Epithelial cell of prostate (primary cell): Measurements from ENCODE around the gene PPM1B.
A peak's percentile ranks its signal among the peaks of the same experiment; 100 is the strongest.
"Not testable (repeated sequence)": the region's sequence is repeated elsewhere in the genome, so short reads cannot be mapped to it uniquely, and the experiment has no call there.

Source experiments
- DNase-seq: peaks from one replicate; pipeline ENCODE4 v3.0.0-alpha.2; 2011; ENCODE audit warnings: low read depth, low spot score
- H3K27ac ChIP-seq: fragments of 450-650 bp; 2 replicates; pipeline ENCODE4 v1.5.1; 2017; ENCODE audit warnings: mild to moderate bottlenecking

PPM1B gene

DNA sequence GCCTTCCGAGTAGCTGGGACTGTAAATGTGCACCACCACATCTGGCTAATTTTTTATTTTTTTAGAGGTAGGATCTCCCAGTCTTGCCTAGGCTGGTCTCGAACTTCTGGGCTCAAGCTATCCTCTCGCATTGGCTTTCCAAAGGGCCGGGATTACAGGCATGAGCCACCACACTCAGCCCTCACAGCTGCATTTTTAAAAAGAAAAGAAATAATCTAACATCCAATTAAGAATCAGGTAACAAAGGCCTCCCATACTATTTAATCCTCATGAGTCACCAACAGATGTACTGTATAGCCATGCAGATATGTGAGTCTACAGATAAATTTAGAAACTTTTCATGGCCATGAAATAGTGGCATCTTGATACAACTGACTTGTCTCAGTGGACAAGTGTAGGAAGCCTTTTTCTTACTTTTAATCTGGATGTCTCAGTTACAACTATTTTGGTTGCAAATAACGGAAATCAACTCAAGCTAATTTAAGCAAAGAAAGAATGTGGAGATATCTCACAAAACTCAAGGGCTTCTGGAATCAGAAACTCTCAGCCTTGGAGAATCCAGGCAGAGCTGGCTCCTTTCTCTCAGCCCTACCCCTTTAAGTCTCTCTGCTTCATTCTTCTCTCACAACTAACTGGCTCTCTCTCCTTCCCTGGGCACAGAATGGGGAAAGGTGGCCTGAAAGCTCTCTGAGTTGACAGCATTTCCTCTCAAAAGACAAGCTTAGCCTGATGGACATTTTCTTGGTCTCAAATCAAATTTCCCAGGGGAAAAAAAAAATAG lies 12.8 kb upstream of the PPM1B start:
- DNase-seq = no peak
- no peak overlapping the region for H3K27ac ChIP-seq

DNA sequence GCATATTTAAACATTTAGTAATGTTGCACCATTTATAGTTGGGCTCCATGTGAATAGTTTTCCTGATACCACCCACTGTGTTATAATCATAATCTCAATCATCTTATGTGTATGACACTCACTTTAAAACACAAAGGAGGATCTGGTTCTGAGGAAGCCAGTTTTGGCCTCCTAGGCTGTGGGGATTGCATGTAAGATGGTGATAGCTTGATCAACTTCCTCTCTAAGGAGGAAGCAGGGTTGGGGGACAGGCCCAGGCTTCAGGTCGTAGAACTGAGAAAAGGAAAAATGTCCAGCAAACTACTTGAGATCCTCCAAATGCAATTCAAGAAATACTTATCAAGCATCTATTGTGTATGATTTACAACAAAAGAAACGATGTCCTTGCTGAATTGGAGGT lies 4.9 kb upstream of the PPM1B start:
- no peak overlapping the region for H3K27ac ChIP-seq
- DNase-seq = no peak

DNA sequence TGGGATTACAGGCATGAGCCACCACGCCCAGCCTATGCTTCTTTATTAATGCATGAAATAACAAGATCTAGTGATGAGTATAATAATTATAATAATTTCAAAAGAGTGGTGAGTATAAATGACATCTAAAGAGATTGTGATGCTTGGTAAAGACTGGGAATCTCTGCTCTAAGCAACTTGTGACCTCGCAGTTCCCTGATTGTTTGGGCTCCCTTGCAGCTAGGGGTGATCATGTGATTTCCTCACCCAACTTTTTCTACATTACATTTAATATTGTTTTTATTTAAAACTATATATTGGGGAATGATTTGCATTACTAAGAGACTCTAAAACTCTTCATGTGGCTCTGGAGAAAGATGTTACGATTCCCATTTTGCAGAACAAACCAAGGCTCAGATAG lies 4.1 kb upstream of the PPM1B start:
- no peak for DNase-seq
- no peak overlapping the region for H3K27ac ChIP-seq

DNA sequence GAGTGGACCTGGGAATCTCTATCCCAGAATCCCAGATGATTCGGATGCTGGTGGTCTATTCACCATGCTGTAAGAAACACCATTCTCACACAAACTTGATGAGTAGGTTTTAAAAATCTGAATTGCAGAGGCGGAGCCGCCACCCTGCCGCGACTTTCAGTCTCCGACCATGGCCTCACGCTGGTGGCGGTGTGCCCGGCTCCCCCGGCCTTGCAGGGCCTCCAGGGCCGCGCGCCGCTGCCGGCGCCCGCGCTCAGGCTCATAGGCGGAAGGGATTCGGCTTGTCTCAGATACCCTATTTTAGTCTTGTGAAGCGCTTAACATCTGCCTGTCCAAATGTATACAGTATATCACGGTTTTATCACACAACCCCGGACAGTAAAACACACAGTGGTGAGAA lies 2.6 kb upstream of the PPM1B start:
- no peak for DNase-seq
- no peak overlapping the region for H3K27ac ChIP-seq

DNA sequence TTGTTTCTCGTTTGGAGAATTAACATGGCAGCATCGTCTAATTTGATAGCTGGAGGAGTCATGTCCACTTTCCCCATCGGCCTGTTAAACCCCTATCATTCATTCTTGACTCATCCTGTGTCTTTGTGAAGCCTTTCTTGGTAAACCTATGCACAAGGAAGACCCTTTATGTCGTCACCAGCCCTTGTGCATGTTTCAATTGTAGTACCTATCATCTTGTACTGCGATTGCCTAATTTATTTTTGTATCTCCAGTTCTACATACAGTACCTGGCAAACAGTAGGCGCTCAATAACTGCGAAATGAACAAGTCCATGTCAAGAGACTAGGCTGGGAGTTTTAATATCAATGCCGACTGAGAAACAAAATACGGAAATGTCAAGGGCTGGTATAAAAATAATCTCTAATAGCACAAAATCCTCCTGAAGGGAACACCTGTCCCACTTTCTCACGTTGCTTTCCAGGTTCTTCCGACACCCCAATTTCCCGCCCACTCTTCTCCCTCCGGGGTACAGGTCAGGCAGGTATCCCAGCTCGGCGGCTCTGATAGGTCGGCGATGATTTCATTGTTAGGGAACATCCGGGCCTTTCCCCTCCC lies 1.3 kb upstream of the PPM1B start:
- no peak for DNase-seq
- peak overlapping the region; percentile 89 for H3K27ac ChIP-seq

DNA sequence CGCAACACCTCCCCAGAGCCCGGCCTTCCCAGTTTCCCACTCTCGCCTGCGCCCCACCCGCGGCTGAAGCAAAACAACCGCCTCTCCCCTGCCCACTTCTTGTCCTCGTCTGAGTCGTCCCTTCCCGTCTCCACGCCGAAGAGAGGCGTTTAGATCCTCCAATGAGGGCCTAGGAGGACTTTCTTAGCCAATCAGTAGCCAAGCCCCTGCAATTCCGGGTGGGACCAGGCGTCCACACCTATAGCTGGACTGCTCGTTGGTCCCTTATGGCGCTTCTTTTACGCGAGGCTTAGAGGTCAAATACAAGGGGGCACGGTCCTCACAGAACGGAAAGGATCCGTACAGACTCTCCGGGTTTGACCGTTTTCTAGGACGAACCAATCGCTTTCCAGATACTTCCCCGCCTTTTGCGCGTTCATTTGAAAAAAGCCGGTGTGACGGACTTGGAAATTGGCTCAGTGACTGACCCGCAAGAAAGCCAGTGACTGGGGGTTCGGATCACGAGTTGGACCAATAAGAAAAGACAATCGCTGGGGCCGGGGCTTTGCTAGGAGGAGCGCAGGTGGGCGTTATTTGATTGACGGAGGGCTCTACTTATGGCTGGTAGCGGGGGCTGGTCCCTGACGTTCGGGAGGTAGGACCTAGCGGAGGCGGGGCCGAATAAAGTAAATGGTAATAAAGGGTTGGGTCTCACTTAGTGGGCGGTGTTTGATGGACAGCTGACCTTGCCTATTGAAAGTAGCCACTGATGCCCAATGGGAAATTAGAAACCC lies 581 bp upstream of the PPM1B start:
- H3K27ac ChIP-seq = peak overlapping the region; percentile 89
- peak; percentile 99 for DNase-seq

DNA sequence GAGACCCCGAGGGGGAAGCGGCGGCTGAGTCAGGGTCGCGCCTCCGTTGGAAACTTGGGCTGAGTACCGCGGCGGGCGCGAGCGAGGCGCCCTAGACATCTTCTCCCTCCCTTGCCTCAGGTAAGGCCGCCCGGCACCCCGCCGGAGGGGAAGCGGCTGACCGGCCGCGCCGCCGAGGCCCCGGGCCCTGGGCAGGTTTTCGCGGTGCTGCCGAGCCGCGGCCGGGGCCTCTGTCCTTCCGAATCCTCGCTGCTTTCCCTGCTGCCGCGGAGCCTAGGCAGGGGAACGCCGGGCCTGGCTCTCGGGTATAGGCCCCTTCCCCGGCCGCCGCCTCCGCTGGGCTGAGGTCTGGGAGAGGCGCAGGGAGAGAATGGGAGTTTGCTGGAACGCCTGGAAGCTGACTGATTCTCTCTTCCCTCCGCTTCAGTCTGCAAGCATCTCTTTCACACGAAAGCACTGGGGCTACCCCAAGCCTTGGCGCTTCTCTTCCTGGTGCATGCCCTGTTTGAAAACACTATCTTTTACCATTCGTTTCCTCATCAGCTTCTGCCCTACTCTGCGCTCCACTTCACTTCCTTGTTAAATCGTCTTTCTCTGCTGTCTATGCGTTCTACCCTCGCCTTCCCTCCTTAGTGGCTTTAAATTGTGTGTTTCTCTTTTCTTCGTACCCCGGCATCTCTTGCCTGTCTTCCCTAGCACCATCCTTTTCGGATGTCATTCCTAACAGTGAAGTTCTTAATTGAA lies 652 bp downstream of the PPM1B start:
- DNase-seq = no peak
- H3K27ac ChIP-seq = peak overlapping the region; percentile 89

DNA sequence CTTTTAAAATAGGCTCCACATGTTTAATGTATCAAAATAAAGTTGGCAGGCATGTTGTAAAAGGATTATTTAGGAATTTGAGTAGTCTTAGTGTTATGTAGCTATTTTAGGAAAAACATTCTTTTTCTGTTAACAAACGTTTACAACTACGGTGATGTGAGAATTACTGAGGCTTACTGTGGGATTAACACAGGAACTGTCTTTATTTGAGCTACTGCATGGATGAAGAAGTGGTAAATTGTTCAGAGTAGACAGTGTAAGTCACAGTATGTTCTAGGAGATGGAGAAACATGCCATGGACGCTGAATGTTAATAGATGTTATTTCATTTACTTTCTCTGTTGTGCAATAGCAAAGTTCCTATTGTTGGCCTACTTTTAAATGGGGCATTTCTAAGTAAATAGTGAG lies 1.6 kb downstream of the PPM1B start:
- no peak for DNase-seq
- H3K27ac ChIP-seq = peak overlapping the region; percentile 89

DNA sequence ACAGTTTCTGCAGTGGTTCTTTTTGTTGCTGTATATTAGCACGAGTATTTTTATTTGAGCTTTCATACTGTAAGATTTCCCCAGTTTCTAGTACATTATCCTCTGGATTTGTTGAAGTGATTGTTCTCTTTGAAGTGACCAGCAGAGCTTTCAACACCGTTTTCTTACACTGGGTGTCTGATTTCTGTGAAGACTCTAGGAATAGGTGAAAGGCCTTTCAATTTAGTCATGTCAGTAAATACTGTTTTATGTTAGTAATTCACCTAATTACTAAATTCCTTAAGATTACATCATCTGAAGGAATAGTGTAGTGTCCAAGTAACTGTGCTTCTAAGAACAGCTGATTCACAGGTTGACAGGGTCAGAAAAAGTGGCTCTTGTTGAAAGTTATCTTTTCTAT lies 2.3 kb downstream of the PPM1B start:
- DNase-seq = no peak
- H3K27ac ChIP-seq = peak overlapping the region; percentile 89

DNA sequence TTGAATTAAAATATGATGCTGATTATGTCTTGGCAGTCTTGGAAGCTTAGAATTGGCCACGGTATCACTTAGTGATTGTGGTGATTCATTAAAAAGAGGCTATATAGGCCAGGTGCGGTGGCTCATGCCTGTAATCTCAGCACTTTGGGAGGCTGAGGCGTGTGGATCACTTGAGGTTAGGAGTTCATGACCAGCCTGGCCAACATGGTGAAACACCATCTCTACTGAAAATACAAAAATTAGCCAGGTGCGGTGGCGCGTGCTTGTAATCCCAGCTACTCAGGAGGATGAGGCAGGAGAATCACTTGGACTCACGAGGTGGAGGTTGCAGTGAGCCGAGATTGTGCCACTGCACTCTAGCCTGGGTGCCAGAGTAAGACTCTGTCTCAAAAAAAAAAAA lies 2.8 kb downstream of the PPM1B start:
- DNase-seq = not testable (repeated sequence)
- peak overlapping the region; percentile 89 for H3K27ac ChIP-seq

DNA sequence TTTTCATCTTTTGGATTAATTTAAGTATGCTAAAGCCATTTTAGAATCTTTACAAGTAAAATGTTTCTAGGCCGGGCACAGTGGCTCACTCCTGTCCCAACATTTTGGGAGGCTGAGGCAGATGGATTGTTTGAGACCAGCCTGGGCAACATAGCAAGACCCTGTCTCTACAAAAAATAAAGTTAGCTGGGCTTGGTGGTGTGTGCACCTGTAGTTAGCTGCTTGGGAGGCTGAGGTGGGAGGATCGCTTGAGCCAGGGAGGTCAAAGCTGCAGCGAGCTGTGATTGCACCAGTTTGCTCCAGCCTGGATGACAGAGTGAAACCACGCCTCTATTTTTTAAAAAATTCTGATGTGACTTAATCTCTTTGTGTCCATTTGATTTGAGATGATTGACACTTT lies 3.9 kb downstream of the PPM1B start:
- no peak for DNase-seq
- H3K27ac ChIP-seq = no peak overlapping the region

DNA sequence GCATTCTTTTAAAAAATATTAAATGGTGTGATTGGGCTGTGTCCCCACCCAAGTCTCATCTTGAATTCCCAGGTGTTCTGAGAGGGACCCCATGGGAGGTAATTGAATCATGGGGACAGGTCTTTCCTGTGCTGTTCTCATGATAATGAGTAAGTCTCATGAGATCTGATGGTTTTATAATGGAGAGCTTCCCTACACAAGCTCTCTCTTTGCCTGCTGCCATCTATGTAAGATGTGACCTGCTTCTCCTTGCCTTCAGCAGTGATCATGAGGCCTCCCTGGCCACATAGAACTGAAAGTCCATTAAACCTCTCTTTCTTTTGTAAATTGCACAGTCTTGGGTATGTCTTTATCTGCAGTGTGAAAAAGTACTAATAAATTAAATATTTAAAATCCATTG lies 10.3 kb downstream of the PPM1B start:
- DNase-seq = no peak
- no peak overlapping the region for H3K27ac ChIP-seq

DNA sequence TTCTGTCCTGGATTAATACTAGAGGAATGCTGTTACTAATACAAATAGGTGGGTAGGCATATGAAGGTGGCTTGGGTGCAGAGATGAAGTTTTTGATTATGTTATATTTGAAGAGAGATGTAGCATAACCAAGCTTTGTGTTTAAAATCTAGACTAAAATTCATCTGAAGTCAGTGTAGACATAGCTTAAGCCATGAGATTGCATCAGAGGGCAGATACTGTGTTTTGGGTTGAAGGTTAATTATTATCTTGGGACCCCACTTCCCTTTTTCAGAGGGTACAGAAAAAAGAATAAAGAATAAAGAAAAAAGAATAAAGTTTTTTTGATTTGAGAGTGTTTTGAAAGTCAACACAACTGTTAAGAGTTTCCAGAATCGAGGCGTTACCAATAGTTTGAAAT lies 13.0 kb downstream of the PPM1B start:
- DNase-seq = no peak
- no peak overlapping the region for H3K27ac ChIP-seq

DNA sequence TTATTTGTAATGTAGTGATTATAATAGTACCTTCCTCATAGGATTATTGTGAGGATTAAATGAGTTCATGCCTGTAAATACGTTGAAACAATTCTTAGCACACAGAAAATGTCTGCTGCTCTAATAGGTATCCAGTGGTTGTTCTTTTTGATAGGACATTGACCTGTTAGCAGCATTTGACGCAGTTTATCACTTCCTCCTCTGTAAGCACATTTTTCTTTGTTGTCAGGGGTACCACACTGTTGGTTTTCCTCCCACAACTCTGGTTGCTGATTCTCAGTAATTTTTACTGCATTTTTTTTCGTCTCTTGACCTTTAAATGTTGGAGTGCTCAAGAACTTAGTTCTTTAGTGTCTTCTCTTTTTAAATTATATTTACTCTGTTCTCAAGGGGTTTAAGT lies 15.4 kb downstream of the PPM1B start:
- DNase-seq = no peak
- no peak overlapping the region for H3K27ac ChIP-seq

DNA sequence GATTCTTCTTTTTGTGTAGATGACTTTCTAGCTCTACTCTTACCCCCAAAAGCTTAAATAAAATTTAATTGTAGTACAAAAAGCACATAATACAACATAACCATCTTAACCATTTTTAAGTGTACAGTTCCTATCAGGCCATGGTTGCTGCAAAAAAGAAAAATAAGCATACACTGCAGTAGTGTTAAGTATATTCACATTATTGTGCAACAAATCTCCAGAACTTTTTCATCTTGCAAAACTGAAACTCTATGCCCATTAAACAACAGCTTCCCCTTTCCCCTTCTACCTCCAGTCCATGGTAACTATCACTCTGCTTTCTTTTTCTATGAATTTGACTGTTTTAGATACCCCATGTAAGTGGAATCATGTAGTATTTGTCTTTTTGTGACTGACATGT lies 18.1 kb downstream of the PPM1B start:
- DNase-seq = no peak
- H3K27ac ChIP-seq = no peak overlapping the region

DNA sequence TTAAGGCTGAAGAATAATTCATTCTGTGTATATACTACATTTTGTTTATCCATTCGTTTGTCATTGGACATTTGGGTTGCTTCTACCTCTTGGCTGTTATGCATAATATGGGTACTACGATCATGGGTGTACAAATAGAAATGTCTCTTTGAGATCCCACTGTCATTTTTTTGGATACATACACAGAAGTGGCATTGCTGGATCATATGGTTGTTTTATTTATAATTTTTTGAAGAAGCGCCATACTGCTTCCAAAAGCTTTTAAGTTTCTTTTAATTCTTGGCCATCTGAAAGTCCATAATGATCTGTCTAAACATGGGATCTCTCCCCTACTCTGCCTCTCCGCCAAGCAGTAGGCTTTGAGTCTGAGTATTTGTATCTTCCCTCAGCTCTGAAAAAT lies 18.6 kb downstream of the PPM1B start:
- no peak for DNase-seq
- H3K27ac ChIP-seq = no peak overlapping the region

DNA sequence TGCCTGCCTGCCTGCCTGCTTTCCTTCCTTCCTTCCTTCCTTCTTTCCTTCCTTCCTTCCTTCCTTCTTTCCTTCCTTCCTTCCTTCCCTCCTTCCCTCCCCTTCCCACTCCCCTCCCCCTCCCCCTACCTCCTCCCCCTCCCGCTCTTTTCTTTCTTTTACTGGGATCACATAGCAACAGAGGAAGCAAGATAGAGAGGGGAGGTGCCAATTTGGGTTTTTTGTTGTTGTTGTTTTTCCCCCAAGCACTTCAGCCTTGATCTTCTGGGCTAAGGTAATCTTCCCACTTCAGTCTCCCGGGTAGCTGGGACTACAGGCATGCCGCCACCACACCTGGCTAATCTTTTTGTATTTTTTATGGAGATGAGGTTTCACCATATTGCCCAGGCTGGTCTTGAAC lies 20.0 kb downstream of the PPM1B start:
- no peak overlapping the region for H3K27ac ChIP-seq
- no peak for DNase-seq

DNA sequence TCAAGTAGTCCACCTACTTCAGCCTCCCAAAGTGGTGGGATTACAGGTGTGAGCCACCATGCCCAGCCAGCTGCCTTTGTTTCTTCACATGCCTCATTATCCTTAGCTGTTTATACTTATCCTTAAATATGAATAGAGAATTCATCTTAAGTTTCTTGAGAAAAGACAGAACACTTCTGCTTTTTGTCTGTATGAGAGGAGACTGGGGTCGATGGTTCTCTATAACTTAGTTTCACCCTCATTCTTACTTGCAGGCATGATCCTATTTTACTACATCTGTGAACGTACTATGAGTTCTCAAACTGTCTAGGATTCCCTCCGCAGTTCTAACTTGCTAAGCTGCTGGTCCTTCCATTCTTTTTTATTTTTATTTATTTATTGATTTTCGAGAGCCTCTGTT lies 20.4 kb downstream of the PPM1B start:
- H3K27ac ChIP-seq = no peak overlapping the region
- no peak for DNase-seq

DNA sequence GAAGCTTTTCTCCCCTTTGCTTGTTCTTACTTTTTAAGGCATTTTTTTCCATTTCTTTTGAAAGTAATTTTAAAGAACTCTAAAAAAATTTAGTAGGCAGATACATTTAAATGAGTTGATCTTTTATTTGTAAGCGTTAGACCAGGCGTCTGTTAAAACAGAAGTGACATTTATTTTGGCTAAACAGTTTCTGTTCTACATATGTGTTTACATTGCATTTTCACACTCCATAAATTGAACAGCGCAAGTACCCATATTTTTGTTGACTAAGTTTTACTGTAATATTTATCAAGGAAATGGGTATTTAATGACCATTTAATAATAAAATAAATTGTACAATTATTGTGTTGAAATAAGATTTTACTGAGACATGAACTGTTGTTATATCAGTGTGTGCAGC lies 21.9 kb downstream of the PPM1B start:
- no peak for DNase-seq
- H3K27ac ChIP-seq = no peak overlapping the region

DNA sequence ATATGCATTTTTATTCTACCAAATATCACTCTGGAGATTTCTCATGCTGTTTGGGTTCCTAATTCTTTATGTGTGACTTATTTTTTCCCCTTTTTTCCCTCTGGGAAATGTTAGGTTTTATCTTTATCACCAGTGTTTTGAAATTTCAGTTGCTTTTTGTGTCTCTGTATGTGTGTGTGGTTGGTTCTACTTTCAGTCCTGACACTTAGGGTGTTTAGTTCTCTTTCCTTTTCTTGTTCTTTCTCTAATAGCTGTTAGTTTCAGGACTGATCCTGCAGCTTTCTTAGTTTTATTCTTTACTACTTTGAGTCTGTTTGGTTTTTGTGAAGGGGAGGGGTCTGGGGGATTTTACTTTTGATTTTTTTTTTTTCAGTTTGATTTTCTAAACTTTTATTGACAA lies 23.1 kb downstream of the PPM1B start:
- DNase-seq = no peak

DNA sequence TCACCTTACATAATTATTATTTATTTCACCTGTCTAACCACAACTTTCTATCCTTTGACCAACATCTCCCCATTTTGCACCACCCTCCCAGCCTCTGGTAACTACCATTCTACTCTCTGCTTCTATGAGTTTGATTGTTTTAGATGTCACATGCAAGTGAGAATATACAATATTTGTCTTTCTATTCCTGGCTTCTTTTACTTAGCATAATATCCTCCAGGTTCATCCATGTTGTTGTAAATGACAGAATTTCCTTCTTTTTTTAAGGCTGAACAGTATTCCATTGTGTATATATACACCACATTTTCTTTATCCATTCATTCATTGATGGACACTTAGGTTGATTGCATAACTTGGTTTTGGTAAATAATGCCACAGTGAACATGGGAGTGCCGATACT lies 24.0 kb downstream of the PPM1B start:
- no peak overlapping the region for H3K27ac ChIP-seq
- no peak for DNase-seq

More for the DNA sequence above, 23.1 kb downstream of the PPM1B start:
- H3K27ac ChIP-seq = no peak overlapping the region
